ENCODE results near the gene PLEKHB1.

Gene PLEKHB1

DNA sequence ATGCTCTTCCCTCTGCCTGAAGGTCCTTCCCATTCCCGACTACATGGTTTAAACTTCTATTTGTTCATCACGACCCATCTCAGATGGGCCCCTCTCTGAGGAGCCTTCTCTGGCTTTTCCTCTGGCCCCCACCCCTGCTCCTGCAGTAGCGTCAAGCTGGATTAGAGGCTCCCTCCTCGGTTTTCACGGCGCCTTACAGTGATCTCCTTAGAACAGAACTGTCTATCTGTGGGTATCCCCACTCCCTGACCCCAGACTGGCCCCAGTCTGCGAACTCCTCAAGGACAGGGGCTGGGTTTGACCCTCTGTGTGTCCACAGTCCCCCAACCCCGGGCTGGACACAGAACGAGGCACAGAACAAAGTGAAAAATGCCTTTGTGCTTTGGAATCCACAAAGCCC lies 2.8 kb downstream of the PLEKHB1 start:
- DNase-seq (ENCODE audit: extremely low read depth, insufficient read length) = no peak
- H3K4me3 ChIP-seq (replicated peaks; ENCODE audit: low read depth, low read length) = no peak overlapping the region
- TF ChIP-seq, protein P1, sequence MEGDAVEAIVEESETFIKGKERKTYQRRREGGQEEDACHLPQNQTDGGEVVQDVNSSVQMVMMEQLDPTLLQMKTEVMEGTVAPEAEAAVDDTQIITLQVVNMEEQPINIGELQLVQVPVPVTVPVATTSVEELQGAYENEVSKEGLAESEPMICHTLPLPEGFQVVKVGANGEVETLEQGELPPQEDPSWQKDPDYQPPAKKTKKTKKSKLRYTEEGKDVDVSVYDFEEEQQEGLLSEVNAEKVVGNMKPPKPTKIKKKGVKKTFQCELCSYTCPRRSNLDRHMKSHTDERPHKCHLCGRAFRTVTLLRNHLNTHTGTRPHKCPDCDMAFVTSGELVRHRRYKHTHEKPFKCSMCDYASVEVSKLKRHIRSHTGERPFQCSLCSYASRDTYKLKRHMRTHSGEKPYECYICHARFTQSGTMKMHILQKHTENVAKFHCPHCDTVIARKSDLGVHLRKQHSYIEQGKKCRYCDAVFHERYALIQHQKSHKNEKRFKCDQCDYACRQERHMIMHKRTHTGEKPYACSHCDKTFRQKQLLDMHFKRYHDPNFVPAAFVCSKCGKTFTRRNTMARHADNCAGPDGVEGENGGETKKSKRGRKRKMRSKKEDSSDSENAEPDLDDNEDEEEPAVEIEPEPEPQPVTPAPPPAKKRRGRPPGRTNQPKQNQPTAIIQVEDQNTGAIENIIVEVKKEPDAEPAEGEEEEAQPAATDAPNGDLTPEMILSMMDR (IDR thresholded peaks at IDR 0.05; ENCODE audit: insufficient read depth, low read length, poor library complexity, severe bottlenecking) = no peak
- H3K27me3 ChIP-seq (replicated peaks; ENCODE audit: control insufficient read depth, insufficient read depth, low read length) = no peaks in the 10 kb centered on the region; the same call in 1 of the 2 replicates
- no peaks in the 10 kb centered on the region for H3K36me3 ChIP-seq (ENCODE audit: control insufficient read depth, insufficient read depth, low read length)

DNA sequence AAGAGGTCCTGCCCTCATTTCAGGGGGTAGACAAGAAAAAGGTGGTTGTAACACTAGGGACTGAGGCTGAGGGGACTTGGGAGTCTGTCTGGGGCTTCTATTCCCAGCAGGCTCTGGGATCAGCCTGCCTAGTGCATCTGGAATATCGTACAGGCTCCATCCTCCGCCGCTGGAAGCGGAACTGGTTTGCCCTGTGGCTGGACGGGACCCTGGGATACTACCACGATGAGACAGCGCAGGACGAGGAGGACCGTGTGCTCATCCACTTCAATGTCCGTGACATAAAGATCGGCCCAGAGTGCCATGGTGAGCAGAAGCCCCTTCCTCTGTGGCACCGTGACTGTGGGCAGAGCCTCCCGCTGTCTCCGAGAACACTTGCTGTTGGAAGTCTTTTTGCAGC lies 4.0 kb downstream of the PLEKHB1 start:
- DNase-seq (ENCODE audit: extremely low read depth, insufficient read length) = no peak
- TF ChIP-seq, protein P1 (IDR thresholded peaks at IDR 0.05; ENCODE audit: insufficient read depth, low read length, poor library complexity, severe bottlenecking) = no peak
- Histone ChIP-seq H3K4me3 (replicated peaks; ENCODE audit: low read depth, low read length) (no peak overlapping the region), H3K36me3 (ENCODE audit: control insufficient read depth, insufficient read depth, low read length) (no peaks in the 10 kb centered on the region), H3K27me3 (replicated peaks; ENCODE audit: control insufficient read depth, insufficient read depth, low read length) (no peaks in the 10 kb centered on the region; the same call in 1 of the 2 replicates)

DNA sequence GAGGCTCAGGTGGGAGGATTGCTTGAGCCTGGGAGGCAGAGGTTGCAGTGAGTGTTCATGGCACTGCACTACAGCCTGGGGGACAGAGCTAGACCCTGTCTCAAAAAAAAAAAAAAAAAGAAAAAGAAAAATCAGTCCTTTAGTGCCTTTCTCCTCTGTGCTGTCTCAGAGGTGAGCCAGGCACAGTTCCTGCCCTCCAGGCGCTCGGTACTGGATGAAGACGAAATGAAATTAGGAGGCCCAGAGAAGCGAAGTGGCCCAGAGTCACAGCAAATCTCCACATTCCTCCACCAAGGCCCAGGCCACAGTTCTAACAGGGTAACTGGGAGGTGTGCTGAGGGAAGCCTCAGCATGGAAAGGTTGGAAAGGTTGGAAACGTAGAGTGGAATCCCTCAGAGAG lies 4.9 kb downstream of the PLEKHB1 start:
- H3K36me3 ChIP-seq (ENCODE audit: control insufficient read depth, insufficient read depth, low read length) = no peaks in the 10 kb centered on the region
- H3K4me3 ChIP-seq (replicated peaks; ENCODE audit: low read depth, low read length) = no peak overlapping the region
- no peak for DNase-seq (ENCODE audit: extremely low read depth, insufficient read length)
- TF ChIP-seq, protein P1 (IDR thresholded peaks at IDR 0.05; ENCODE audit: insufficient read depth, low read length, poor library complexity, severe bottlenecking) = no peak
- no peaks in the 10 kb centered on the region; the same call in 1 of the 2 replicates for H3K27me3 ChIP-seq (replicated peaks; ENCODE audit: control insufficient read depth, insufficient read depth, low read length)

DNA sequence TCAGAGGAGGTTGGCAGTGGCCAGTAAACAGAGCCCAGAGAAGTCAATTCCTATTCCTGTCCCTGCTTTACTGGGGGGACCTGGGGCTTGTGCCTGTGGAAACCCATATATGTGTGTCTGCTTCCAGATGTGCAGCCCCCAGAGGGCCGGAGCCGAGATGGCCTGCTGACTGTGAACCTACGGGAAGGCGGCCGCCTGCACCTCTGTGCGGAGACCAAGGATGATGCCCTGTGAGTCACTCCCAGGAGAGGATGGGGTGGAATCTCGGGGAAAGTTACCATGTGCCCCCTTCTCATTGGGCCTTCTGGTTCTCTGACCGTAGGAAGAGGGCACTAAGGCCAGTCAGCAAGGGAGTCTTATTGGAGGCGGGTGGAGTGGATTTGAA lies 5.3 kb downstream of the PLEKHB1 start:
- TF ChIP-seq, protein P1 (IDR thresholded peaks at IDR 0.05; ENCODE audit: insufficient read depth, low read length, poor library complexity, severe bottlenecking) = no peak
- DNase-seq (ENCODE audit: extremely low read depth, insufficient read length) = no peak
- H3K27me3 ChIP-seq (replicated peaks; ENCODE audit: control insufficient read depth, insufficient read depth, low read length) = no peaks in the 10 kb centered on the region; the same call in 1 of the 2 replicates
- no peak overlapping the region for H3K4me3 ChIP-seq (replicated peaks; ENCODE audit: low read depth, low read length)
- H3K36me3 ChIP-seq (ENCODE audit: control insufficient read depth, insufficient read depth, low read length) = no peaks in the 10 kb centered on the region

DNA sequence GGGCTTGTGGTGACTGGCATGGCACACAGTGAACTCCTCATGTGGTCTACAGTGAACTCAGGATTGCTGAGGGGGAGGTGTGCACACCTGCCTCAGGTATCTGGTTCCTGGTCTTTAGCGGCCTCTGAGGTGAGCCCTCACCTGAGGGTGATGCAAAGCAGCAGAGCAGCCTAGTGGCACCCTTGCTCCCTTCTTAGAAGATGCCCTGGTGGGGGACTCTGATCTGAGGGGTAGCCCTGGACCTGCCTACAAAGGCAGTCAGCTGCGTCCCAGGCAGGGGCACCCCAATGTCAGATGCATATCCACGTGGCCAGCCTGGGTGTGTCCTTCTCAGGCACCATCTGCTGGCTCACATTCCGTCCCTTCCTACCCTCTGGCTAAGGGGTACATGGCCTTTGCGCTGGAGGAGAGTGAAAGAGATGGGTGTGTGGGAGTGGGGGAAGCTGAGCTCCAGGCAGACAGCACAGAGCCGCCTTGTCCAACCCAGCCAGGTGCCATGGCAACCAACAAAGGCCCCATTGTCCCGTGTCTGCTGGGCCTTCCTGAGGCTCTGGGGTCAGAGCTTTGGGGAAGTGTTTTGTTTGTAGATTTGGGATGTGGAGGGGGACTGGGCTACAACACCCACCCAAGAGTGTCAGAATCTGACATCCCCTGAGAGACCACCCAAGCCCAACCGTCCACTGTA lies 5.8 kb downstream of the PLEKHB1 start:
- TF ChIP-seq, protein P1 (IDR thresholded peaks at IDR 0.05; ENCODE audit: insufficient read depth, low read length, poor library complexity, severe bottlenecking) = no peak
- H3K27me3 ChIP-seq (replicated peaks; ENCODE audit: control insufficient read depth, insufficient read depth, low read length) = no peaks in the 10 kb centered on the region; the same call in 1 of the 2 replicates
- no peaks in the 10 kb centered on the region for H3K36me3 ChIP-seq (ENCODE audit: control insufficient read depth, insufficient read depth, low read length)
- H3K4me3 ChIP-seq (replicated peaks; ENCODE audit: low read depth, low read length) = no peak overlapping the region
- no peak for DNase-seq (ENCODE audit: extremely low read depth, insufficient read length)

All from GM06990 (cell line).